ENCODE results near the gene BMPER. TPM values are rescaled to one million over a fixed set of nuclear protein-coding genes. Genes with fewer than 3 reads are reported as not detected.

BMPER gene
- total RNA-seq, 4 donors from 2014 or later: 0.25 to 2.3 (median 0.96) TPM

- Histone ChIP-seq H3K36me3 (no peaks in the 10 kb centered on the region), H3K27me3 (no peaks in the 10 kb centered on the region), H3K4me1 (no peaks in the 10 kb centered on the region), H3K9me3 (no peaks in the 10 kb centered on the region), H3K4me3 (replicated peaks in 1 of 3) (no peak overlapping the region), H3K27ac (no peak overlapping the region)
- TF ChIP-seq CTCF (IDR thresholded peaks at IDR 0.05) (no peak), POLR2A (IDR thresholded peaks at IDR 0.05) (no peak)
- intact Hi-C loops (cut with DNase I): no loop called here
- no peak for DNase-seq
- WGBS, 2 donors: 88 to 94% methylated on average over 2 of the region's 2 CpGs
These were observed 125.8 kb downstream of the BMPER start for GRCh38 chr7:34031156-34031555.

GRCh38 chr7:34034728-34035127 is 129.4 kb downstream of the BMPER start:
- H3K27me3 ChIP-seq: no peaks in the 10 kb centered on the region
- intact Hi-C loops (cut with DNase I): no loop called here
- TF ChIP-seq POLR2A (IDR thresholded peaks at IDR 0.05): no peak
- no peak for TF ChIP-seq CTCF (IDR thresholded peaks at IDR 0.05)
- no peaks in the 10 kb centered on the region for H3K9me3 ChIP-seq
- no peak overlapping the region for H3K4me3 ChIP-seq (replicated peaks in 1 of 3)
- H3K4me1 ChIP-seq: no peaks in the 10 kb centered on the region
- H3K27ac ChIP-seq: no peak overlapping the region
- DNase-seq: no peak
- 70 to 83% methylated on average over 1 of the region's 1 CpG for WGBS, 2 donors
- no peaks in the 10 kb centered on the region for H3K36me3 ChIP-seq

DNA sequence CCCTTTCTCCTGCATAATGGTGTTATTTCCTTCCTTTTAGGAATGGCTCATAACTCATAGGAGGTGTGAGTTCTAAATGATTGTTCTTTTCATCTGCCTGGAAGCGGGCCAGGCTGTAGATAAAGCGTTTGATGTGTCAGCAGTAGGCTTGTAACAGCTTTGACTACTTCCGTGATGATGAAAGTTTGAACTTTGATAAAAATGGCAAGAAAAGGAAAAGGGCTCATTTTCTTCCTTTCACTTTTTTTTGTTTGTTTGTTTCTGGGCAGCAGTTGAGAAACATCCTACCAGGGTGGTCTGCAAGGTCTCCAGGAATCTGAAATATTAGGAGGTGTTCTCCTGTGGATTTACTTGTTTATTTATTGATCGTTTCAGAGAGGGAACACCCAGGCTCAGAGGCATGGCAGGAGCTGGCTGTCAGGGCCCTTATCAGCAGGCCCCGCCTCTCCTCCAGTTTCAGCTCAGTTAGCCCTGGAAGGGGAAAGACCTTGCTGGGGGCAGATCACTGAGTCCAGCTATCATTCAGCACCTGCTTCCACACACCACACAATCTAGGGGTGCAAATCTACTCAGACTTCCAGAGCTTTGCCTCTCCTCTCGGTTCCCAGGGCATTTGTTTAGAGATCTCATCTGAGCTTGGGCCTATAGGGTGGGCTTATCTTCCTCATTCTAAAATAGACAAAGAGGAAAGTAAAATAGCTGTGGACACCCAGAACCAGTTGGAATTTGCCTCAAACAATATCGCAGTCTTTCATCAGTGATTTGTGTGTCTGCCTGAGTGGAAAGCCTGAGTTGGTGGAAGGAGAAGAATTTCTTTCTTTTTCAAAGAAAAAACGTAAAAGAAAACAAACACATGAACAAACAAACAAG is 130.9 kb downstream of the BMPER start:
- WGBS, 2 donors: 57 to 61% methylated on average over 8 of the region's 8 CpGs
- Histone ChIP-seq H3K27me3 (no peaks in the 10 kb centered on the region), H3K4me3 (replicated peaks in 1 of 3) (no peak overlapping the region), H3K36me3 (no peaks in the 10 kb centered on the region), H3K27ac (no peak overlapping the region), H3K4me1 (no peaks in the 10 kb centered on the region), H3K9me3 (no peaks in the 10 kb centered on the region)
- DNase-seq: no peak
- TF ChIP-seq POLR2A (IDR thresholded peaks at IDR 0.05) (no peak), CTCF (IDR thresholded peaks at IDR 0.05) (no peak)
- intact Hi-C loops (cut with DNase I): no loop called here

- intact Hi-C loops (cut with DNase I): no loop called here
- Histone ChIP-seq H3K27ac (no peak overlapping the region), H3K4me1 (no peaks in the 10 kb centered on the region), H3K4me3 (replicated peaks in 1 of 3) (no peak overlapping the region), H3K36me3 (no peaks in the 10 kb centered on the region), H3K27me3 (no peaks in the 10 kb centered on the region), H3K9me3 (no peaks in the 10 kb centered on the region)
- no peak for DNase-seq
- WGBS, 2 donors: 82 to 93% methylated on average over 10 of the region's 10 CpGs
- TF ChIP-seq CTCF (IDR thresholded peaks at IDR 0.05) (no peak), POLR2A (IDR thresholded peaks at IDR 0.05) (no peak)
These were observed 131.8 kb downstream of the BMPER start for GRCh38 chr7:34036972-34037792.

All from thyroid gland (tissue), 4 donors.